Karpas-422 (cell line): ENCODE results near the gene TRAF3. TPM values are rescaled to one million over a fixed set of nuclear protein-coding genes. Genes with fewer than 3 reads are reported as not detected.
A peak's percentile ranks its signal among the peaks of the same experiment; 100 is the strongest.

Experiments used
- DNase-seq: peaks from one replicate; pipeline ENCODE4 v3.0.0-alpha.2; 2015
- H2AFZ ChIP-seq: fragments of 200-600 bp; sonication (generic); 2 replicates; pipeline ENCODE4 v1.6.1; 2014; ENCODE audit warnings: antibody characterized with exemption, low read length, mixed read lengths
- H3K27ac ChIP-seq: fragments of 200-600 bp; sonication (generic); 2 replicates; pipeline ENCODE4 v1.5.1; 2014; ENCODE audit warnings: mild to moderate bottlenecking, low read length, moderate library complexity
- H3K27me3 ChIP-seq: fragments of 200-600 bp; sonication (generic); 2 replicates; pipeline ENCODE4 v1.6.1; 2014; ENCODE audit warnings: low read length, mixed read lengths
- H3K36me3 ChIP-seq: fragments of 200-600 bp; sonication (generic); 2 replicates; pipeline ENCODE4 v1.6.1; 2014; ENCODE audit warnings: low read length, mixed read lengths; ENCODE audit not compliant: insufficient read depth
- H3K4me1 ChIP-seq: fragments of 200-600 bp; sonication (generic); 2 replicates; pipeline ENCODE4 v1.6.1; 2014; ENCODE audit warnings: mild to moderate bottlenecking, low read length, mixed read lengths
- H3K4me2 ChIP-seq: fragments of 200-600 bp; sonication (generic); 2 replicates; pipeline ENCODE4 v1.6.1; 2014; ENCODE audit warnings: low read length, low read depth, mild to moderate bottlenecking; ENCODE audit not compliant: poor library complexity, severe bottlenecking
- H3K4me3 ChIP-seq: fragments of 200-600 bp; sonication (generic); 2 replicates; pipeline ENCODE4 v1.5.1; 2014; ENCODE audit warnings: mild to moderate bottlenecking, antibody characterized with exemption, low read length, mixed read lengths
- H3K79me2 ChIP-seq: fragments of 200-600 bp; sonication (generic); 2 replicates; pipeline ENCODE4 v1.6.1; 2014; ENCODE audit warnings: mild to moderate bottlenecking, low read length, mixed read lengths
- H3K9ac ChIP-seq: fragments of 200-600 bp; sonication (generic); 2 replicates; pipeline ENCODE4 v1.6.0; 2014; ENCODE audit warnings: low read length
- H3K9me2 ChIP-seq: fragments of 200-600 bp; sonication (generic), shearing (Covaris generic); replicated peaks from 2 replicates; pipeline ENCODE4 v1.6.0; 2014; ENCODE audit warnings: mild to moderate bottlenecking, low read length, moderate library complexity; ENCODE audit not compliant: insufficient read depth
- H3K9me3 ChIP-seq: fragments of 300-700, 200-600 bp; sonication (generic); 2 replicates; pipeline ENCODE4 v1.6.1; 2014; ENCODE audit warnings: low read length, mixed read lengths
- H4K20me1 ChIP-seq: fragments of 200-600 bp; sonication (generic); 2 replicates; pipeline ENCODE4 v1.6.1; 2014; ENCODE audit warnings: mild to moderate bottlenecking, antibody characterized with exemption, low read length, low read depth; ENCODE audit not compliant: insufficient read depth
- total RNA-seq: library from RNA; depleted of rRNA; stranded (reverse); fragments of >200 nt; shearing (Covaris generic); gene quantifications from 2 replicates; pipeline ENCODE4 v1.2.3, GENCODE V29; 2014; ENCODE audit warnings: low replicate concordance

TRAF3 gene
- total RNA-seq, 1 experiment from 2014 or later: 79.1 TPM

- Histone ChIP-seq H3K4me3 (no peak overlapping the region), H3K9me2 (no peaks in the 10 kb centered on the region), H3K9me3 (no peaks in the 10 kb centered on the region), H3K4me1 (peaks cover 39% of the 10 kb centered on the region), H3K4me2 (no peak overlapping the region), H4K20me1 (no peaks in the 10 kb centered on the region), H3K27me3 (no peaks in the 10 kb centered on the region), H3K36me3 (no peaks in the 10 kb centered on the region), H2AFZ (no peak overlapping the region), H3K27ac (no peak overlapping the region), H3K79me2 (no peaks in the 10 kb centered on the region), H3K9ac (no peak overlapping the region)
- no peak for DNase-seq
These were observed 6.8 kb upstream of the TRAF3 start for GRCh38 chr14:102770147-102771123.

GRCh38 chr14:102771144-102771543 lies 6.1 kb upstream of the TRAF3 start:
- no peak overlapping the region for H3K27ac ChIP-seq
- H3K9ac ChIP-seq: no peak overlapping the region
- no peaks in the 10 kb centered on the region for H3K36me3 ChIP-seq
- peaks cover 47% of the 10 kb centered on the region for H3K4me1 ChIP-seq
- H2AFZ ChIP-seq: no peak overlapping the region
- H3K9me2 ChIP-seq: no peaks in the 10 kb centered on the region
- no peaks in the 10 kb centered on the region for H4K20me1 ChIP-seq
- no peaks in the 10 kb centered on the region for H3K9me3 ChIP-seq
- no peaks in the 10 kb centered on the region for H3K79me2 ChIP-seq
- H3K27me3 ChIP-seq: no peaks in the 10 kb centered on the region
- no peak overlapping the region for H3K4me2 ChIP-seq
- no peak overlapping the region for H3K4me3 ChIP-seq
- DNase-seq: no peak

GRCh38 chr14:102772781-102773570 lies 4.3 kb upstream of the TRAF3 start:
- no peak overlapping the region for H3K9ac ChIP-seq
- H4K20me1 ChIP-seq: no peaks in the 10 kb centered on the region
- peaks cover 49% of the 10 kb centered on the region for H3K4me1 ChIP-seq
- no peak overlapping the region for H3K4me2 ChIP-seq
- no peaks in the 10 kb centered on the region for H3K9me2 ChIP-seq
- H3K36me3 ChIP-seq: no peaks in the 10 kb centered on the region
- peak; percentile 74 for DNase-seq
- H2AFZ ChIP-seq: no peak overlapping the region
- H3K9me3 ChIP-seq: no peaks in the 10 kb centered on the region
- no peaks in the 10 kb centered on the region for H3K27me3 ChIP-seq
- H3K79me2 ChIP-seq: peaks cover 3% of the 10 kb centered on the region
- H3K4me3 ChIP-seq: no peak overlapping the region
- no peak overlapping the region for H3K27ac ChIP-seq

GRCh38 chr14:102774391-102775153 lies 2.7 kb upstream of the TRAF3 start:
- Histone ChIP-seq H3K9me2 (no peaks in the 10 kb centered on the region), H3K4me1 (peaks cover 47% of the 10 kb centered on the region), H3K27ac (peak overlapping the region; percentile 86), H3K9ac (peak overlapping the region; percentile 60), H3K36me3 (peaks cover 9% of the 10 kb centered on the region; the same call in 1 of the 2 replicates), H3K9me3 (no peaks in the 10 kb centered on the region), H4K20me1 (no peaks in the 10 kb centered on the region), H3K79me2 (peaks cover 19% of the 10 kb centered on the region), H3K27me3 (no peaks in the 10 kb centered on the region), H3K4me2 (peak overlapping the region; percentile 77), H3K4me3 (peak overlapping the region; percentile 38; the same call in 1 of the 2 replicates), H2AFZ (peak overlapping the region; percentile 6; the same call in 1 of the 2 replicates)
- DNase-seq: peak; percentile 94

GRCh38 chr14:102775855-102776760 lies 1.1 kb upstream of the TRAF3 start:
- Histone ChIP-seq H3K36me3 (peaks cover 20% of the 10 kb centered on the region), H3K9me2 (no peaks in the 10 kb centered on the region), H3K4me3 (peak overlapping the region; percentile 69), H3K79me2 (peaks cover 34% of the 10 kb centered on the region), H3K27me3 (no peaks in the 10 kb centered on the region), H2AFZ (no peak overlapping the region), H3K9me3 (no peaks in the 10 kb centered on the region), H3K4me2 (peak overlapping the region; percentile 77), H3K27ac (peak overlapping the region; percentile 86), H4K20me1 (peaks cover 9% of the 10 kb centered on the region; the same call in 1 of the 2 replicates), H3K9ac (peak overlapping the region; percentile 84), H3K4me1 (peaks cover 59% of the 10 kb centered on the region)
- peak; percentile 91 for DNase-seq

GRCh38 chr14:102777711-102778337 lies 575 bp downstream of the TRAF3 start:
- Histone ChIP-seq H3K4me1 (peaks cover 68% of the 10 kb centered on the region), H3K9me2 (no peaks in the 10 kb centered on the region), H3K27me3 (no peaks in the 10 kb centered on the region), H4K20me1 (peaks cover 11% of the 10 kb centered on the region; the same call in 1 of the 2 replicates), H3K27ac (peak overlapping the region; percentile 92), H3K9me3 (no peaks in the 10 kb centered on the region), H3K36me3 (peaks cover 24% of the 10 kb centered on the region), H3K4me3 (peak overlapping the region; percentile 92), H3K4me2 (peak overlapping the region; percentile 96), H2AFZ (no peak overlapping the region), H3K79me2 (peaks cover 51% of the 10 kb centered on the region), H3K9ac (peak overlapping the region; percentile 96)
- DNase-seq: peak; percentile 72
